HCT116 (cell line): Measurements from ENCODE around the gene ETNK1. TPM values are rescaled to one million over a fixed set of nuclear protein-coding genes. Genes with fewer than 3 reads are reported as not detected.

Experiments
- ATAC-seq: fragments of 200-7000 bp; cut with Tn5 transposase; 2 replicates; pipeline ENCODE4 v1.9.1; 2020; ENCODE audit warnings: mild to moderate bottlenecking, moderate library complexity
- BruUV-seq: library from RNA; stranded (reverse); fragments of 400-500 nt; replicated peaks from 2 replicates; lab custom pipeline; 2021; lab: Mats Ljungman, UMichigan
- CTCF ChIA-PET: fragments of 300-600 bp; sonication (Branson Sonifier 250); formaldehyde crosslinking; loops from one replicate; lab custom pipeline; 2021; ENCODE audit warnings: antibody characterized with exemption; lab: Charles Lee
- POLR2A ChIA-PET: fragments of 300-600, 350-600 bp; sonication (Branson Sonifier 250); formaldehyde crosslinking; loops from one replicate; lab custom pipeline; 2021; ENCODE audit warnings: antibody characterized with exemption; lab: Charles Lee
- RAD21 ChIA-PET, 2 experiments: fragments of 300-600 bp; sonication (Branson Sonifier 250); formaldehyde crosslinking; loops; one replicate each; lab custom pipeline; 2023; ENCODE audit warnings: low total read pairs in 2 of 2; ENCODE audit not compliant: uncharacterized antibody in 2 of 2, unreplicated experiment in 2 of 2, low non-redundant PET in 1 of 2; lab: Charles Lee
- DNase-seq: peaks from one replicate; pipeline ENCODE4 v3.0.0-alpha.2; 2010; ENCODE audit warnings: low read depth, low spot score
- H2AFZ ChIP-seq: fragments of 200-600 bp; shearing (Covaris generic), sonication (generic); 2 replicates; pipeline ENCODE4 v1.6.1; 2017; ENCODE audit warnings: low read depth, mixed run types, mixed read lengths, antibody characterized with exemption, low read length; ENCODE audit not compliant: poor library complexity, severe bottlenecking
- H3K27ac ChIP-seq: 2 replicates; pipeline ENCODE4 v1.5.1; 2012; ENCODE audit warnings: low read depth, low read length
- H3K27me3 ChIP-seq: fragments of 200-600 bp; sonication (generic); 2 replicates; pipeline ENCODE4 v1.6.1; 2016; ENCODE audit warnings: mixed run types, low read length, mixed read lengths; ENCODE audit not compliant: insufficient read depth
- H3K36me3 ChIP-seq, 2 experiments: fragments of 200-500 bp in 1 of 2; fragments of 200-600 bp in 1 of 2; sonication (Bioruptor generic) in 1 of 2; sonication (generic) in 1 of 2; 2 replicates each; pipeline versions ENCODE4 v1.5.1 to v1.6.1; 2014 to 2016; ENCODE audit warnings: low read length in 2 of 2, inconsistent platforms in 1 of 2, mixed read lengths in 1 of 2, mixed run types in 1 of 2; ENCODE audit not compliant: insufficient read depth in 2 of 2, control insufficient read depth in 1 of 2
- H3K4me1 ChIP-seq, 2 experiments: fragments of 200-600 bp in 1 of 2; sonication (generic) in 1 of 2; 2 replicates each; pipeline versions ENCODE4 v1.5.1 to v1.6.1; 2012 to 2017; ENCODE audit warnings: low read length in 2 of 2, inconsistent platforms in 1 of 2, mild to moderate bottlenecking in 1 of 2, mixed read lengths in 1 of 2, mixed run types in 1 of 2, moderate library complexity in 1 of 2; ENCODE audit not compliant: insufficient read depth in 2 of 2, control insufficient read depth in 1 of 2
- H3K4me2 ChIP-seq: fragments of 200-600 bp; sonication (generic); 2 replicates; pipeline ENCODE4 v1.6.1; 2017; ENCODE audit warnings: mixed run types, low read length, mixed read lengths
- H3K4me3 ChIP-seq, 2 experiments: fragments of 200-600 bp in 1 of 2; sonication (generic) in 1 of 2; replicated peaks in 1 of 2; 2 replicates each; pipeline ENCODE4 v1.5.1; 2011 to 2016; ENCODE audit warnings: low read length in 2 of 2, control low read depth in 1 of 2, low read depth in 1 of 2, mild to moderate bottlenecking in 1 of 2, mixed read lengths in 1 of 2, mixed run types in 1 of 2
- H3K79me2 ChIP-seq: fragments of 200-600 bp; sonication (generic); 2 replicates; pipeline ENCODE4 v1.6.1; 2017; ENCODE audit warnings: mild to moderate bottlenecking, mixed run types, low read length, moderate library complexity, mixed read lengths; ENCODE audit not compliant: insufficient read depth
- H3K9ac ChIP-seq: fragments of 200-600 bp; sonication (generic); 2 replicates; pipeline ENCODE4 v1.6.1; 2016; ENCODE audit warnings: low read length, mixed read lengths
- H3K9me2 ChIP-seq: fragments of 200-600 bp; sonication (generic), shearing (Covaris generic); 2 replicates; pipeline ENCODE4 v1.6.1; 2017; ENCODE audit warnings: mixed run types, mild to moderate bottlenecking, moderate library complexity; ENCODE audit not compliant: insufficient read depth
- H3K9me3 ChIP-seq, 2 experiments: fragments of 200-500 bp in 1 of 2; fragments of 200-600 bp in 1 of 2; sonication (Bioruptor generic) in 1 of 2; sonication (generic) in 1 of 2; 2 replicates each; pipeline ENCODE4 v1.6.1; 2014 to 2017; ENCODE audit warnings: low read length in 2 of 2, mixed read lengths in 2 of 2, inconsistent platforms in 1 of 2, low read depth in 1 of 2, mild to moderate bottlenecking in 1 of 2, mixed run types in 1 of 2, moderate library complexity in 1 of 2; ENCODE audit not compliant: control insufficient read depth in 1 of 2, insufficient read depth in 1 of 2
- H4K20me1 ChIP-seq: fragments of 200-600 bp; sonication (generic), shearing (Covaris generic); 2 replicates; pipeline ENCODE4 v1.6.1; 2017; ENCODE audit warnings: mixed run types, mild to moderate bottlenecking, moderate library complexity; ENCODE audit not compliant: insufficient read depth
- ATF3 ChIP-seq: IDR thresholded peaks from 2 replicates; pipeline ENCODE4 v1.6.1; 2012
- CBX3 ChIP-seq: IDR thresholded peaks from 2 replicates; pipeline ENCODE4 v1.6.1; 2012; ENCODE audit warnings: low read depth
- CEBPB ChIP-seq: IDR thresholded peaks from 2 replicates; pipeline ENCODE4 v1.6.1; 2012; ENCODE audit warnings: low read depth
- EGR1 ChIP-seq: IDR thresholded peaks from 2 replicates; pipeline ENCODE4 v1.6.1; 2012; ENCODE audit warnings: low read depth
- ELF1 ChIP-seq: IDR thresholded peaks from 2 replicates; pipeline ENCODE4 v1.6.1; 2012; ENCODE audit warnings: low read depth, borderline replicate concordance
- EZH2 ChIP-seq: fragments of 200-600 bp; sonication (generic); IDR thresholded peaks from 2 replicates; pipeline ENCODE4 v1.6.1; 2017; ENCODE audit warnings: antibody characterized with exemption, mixed run types
- EZH2phosphoT487 ChIP-seq: fragments of 200-600 bp; IDR thresholded peaks from 2 replicates; pipeline ENCODE4 v1.6.1; 2018; ENCODE audit warnings: antibody characterized with exemption, borderline replicate concordance
- FOSL1 ChIP-seq: IDR thresholded peaks from 2 replicates; pipeline ENCODE4 v1.6.1; 2012; ENCODE audit warnings: low read depth
- JUND ChIP-seq: IDR thresholded peaks from 2 replicates; pipeline ENCODE4 v1.6.1; 2012
- MAX ChIP-seq: IDR thresholded peaks from 2 replicates; pipeline ENCODE4 v1.6.1; 2012
- POLR2AphosphoS5 ChIP-seq: IDR thresholded peaks from 2 replicates; pipeline ENCODE4 v1.6.1; 2011; ENCODE audit warnings: mild to moderate bottlenecking, low read depth, low read length, moderate library complexity
- SIN3A ChIP-seq: IDR thresholded peaks from 2 replicates; pipeline ENCODE4 v1.6.1; 2012; ENCODE audit warnings: low read depth
- SP1 ChIP-seq: IDR thresholded peaks from 2 replicates; pipeline ENCODE4 v1.6.1; 2012; ENCODE audit warnings: low read depth
- SRF ChIP-seq: IDR thresholded peaks from 2 replicates; pipeline ENCODE4 v1.6.1; 2012; ENCODE audit warnings: low read depth
- TCF7L2 ChIP-seq: IDR thresholded peaks from 2 replicates; pipeline ENCODE4 v1.7.0; 2011; ENCODE audit warnings: borderline replicate concordance, inconsistent platforms; ENCODE audit not compliant: insufficient read depth, insufficient read length; ENCODE audit errors: extremely low read depth
- YY1 ChIP-seq: IDR thresholded peaks from 2 replicates; pipeline ENCODE4 v1.6.1; 2011; ENCODE audit warnings: low read length, low read depth, moderate library complexity, mild to moderate bottlenecking; ENCODE audit not compliant: insufficient replicate concordance; ENCODE audit errors: extremely low read depth
- ZFX ChIP-seq: fragments of 450-650 bp; IDR thresholded peaks from 2 replicates; pipeline ENCODE4 v1.6.1; 2017
- intact Hi-C: fragments of 100-400 bp; cut with micrococcal nuclease; formaldehyde crosslinking; loops from 2 replicates; pipeline ENCODE4 v1.10.0; 2022
- total RNA-seq: library from RNA; stranded (reverse); gene quantifications from one replicate; pipeline ENCODE4 v1.2.1, GENCODE V29; 2021; ENCODE audit not compliant: unreplicated experiment
- TF ChIP-seq, protein P1 (sequence below): IDR thresholded peaks from 2 replicates; pipeline ENCODE4 v1.6.1; 2011; ENCODE audit warnings: mild to moderate bottlenecking, low read length, moderate library complexity; ENCODE audit not compliant: insufficient replicate concordance; ENCODE audit errors: extremely low read depth
- TF ChIP-seq, protein P2 (sequence below), 3 experiments: fragments of 200-600 bp in 1 of 3; sonication (generic) in 1 of 3; IDR thresholded peaks in 2 of 3; conservative IDR thresholded peaks in 1 of 3; 2 replicates each; pipeline ENCODE4 v1.5.1; 2012 to 2017; ENCODE audit warnings: low read depth in 2 of 3, low read length in 2 of 3, antibody characterized with exemption in 1 of 3, borderline replicate concordance in 1 of 3, control low read depth in 1 of 3, mild to moderate bottlenecking in 1 of 3, mixed read lengths in 1 of 3, mixed run types in 1 of 3, moderate library complexity in 1 of 3; ENCODE audit not compliant: insufficient read depth in 1 of 3
- TF ChIP-seq, protein P3 (sequence below): IDR thresholded peaks from 2 replicates; pipeline ENCODE4 v1.6.1; 2012; ENCODE audit warnings: low read depth

The ETNK1 gene
- total RNA-seq, 1 experiment from 2014 or later = 83.6 TPM

DNA sequence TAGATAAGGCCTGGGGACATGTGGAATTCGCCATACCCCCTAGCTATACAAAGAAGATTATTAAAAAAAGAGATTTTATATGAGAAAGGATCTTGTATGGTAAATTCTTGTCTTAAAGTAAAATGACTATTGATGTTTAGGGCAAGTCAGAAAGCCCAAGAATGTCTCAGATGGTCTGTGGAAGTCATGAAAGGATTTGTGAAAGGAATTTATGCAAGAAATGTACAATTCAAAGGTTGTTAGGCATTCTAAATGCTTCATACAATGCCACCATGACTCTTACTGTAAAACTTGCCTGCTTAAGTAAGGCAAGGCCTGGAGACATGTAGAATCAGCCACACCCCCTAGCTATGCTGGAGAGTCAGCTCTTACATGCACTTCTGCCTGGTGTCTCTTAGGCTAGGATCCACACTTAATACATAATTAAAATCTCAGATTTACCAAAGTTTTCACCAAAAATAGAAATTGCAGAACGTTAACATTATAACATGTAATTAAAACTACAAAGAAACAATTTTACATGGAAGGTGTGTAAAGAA, 8.9 kb upstream of the ETNK1 start:
- H3K36me3 ChIP-seq = no peaks in the 10 kb centered on the region
- H3K9ac ChIP-seq = no peak overlapping the region
- H3K4me3 ChIP-seq = no peak overlapping the region
- ChIA-PET POLR2A (no interaction called here), RAD21 (no interaction called here), CTCF (no interaction called here)
- H3K4me2 ChIP-seq = no peak overlapping the region
- intact Hi-C loops = no loop called here
- H3K9me2 ChIP-seq = no peaks in the 10 kb centered on the region
- no TSS peak for BruUV-seq
- no peaks in the 10 kb centered on the region for H3K27me3 ChIP-seq
- DNase-seq (no peak), ATAC-seq (no peak)
- H3K79me2 ChIP-seq = no peaks in the 10 kb centered on the region
- TF ChIP-seq ATF3 (no peak), MAX (no peak), TCF7L2 (no peak), EGR1 (no peak), EZH2 (no peak), POLR2AphosphoS5 (no peak), FOSL1 (no peak), SP1 (no peak), ELF1 (no peak), JUND (no peak), ZFX (no peak), CBX3 (no peak), YY1 (no peak), CEBPB (no peak), SRF (no peak), EZH2phosphoT487 (no peak), SIN3A (no peak)
- TF ChIP-seq, protein P1, sequence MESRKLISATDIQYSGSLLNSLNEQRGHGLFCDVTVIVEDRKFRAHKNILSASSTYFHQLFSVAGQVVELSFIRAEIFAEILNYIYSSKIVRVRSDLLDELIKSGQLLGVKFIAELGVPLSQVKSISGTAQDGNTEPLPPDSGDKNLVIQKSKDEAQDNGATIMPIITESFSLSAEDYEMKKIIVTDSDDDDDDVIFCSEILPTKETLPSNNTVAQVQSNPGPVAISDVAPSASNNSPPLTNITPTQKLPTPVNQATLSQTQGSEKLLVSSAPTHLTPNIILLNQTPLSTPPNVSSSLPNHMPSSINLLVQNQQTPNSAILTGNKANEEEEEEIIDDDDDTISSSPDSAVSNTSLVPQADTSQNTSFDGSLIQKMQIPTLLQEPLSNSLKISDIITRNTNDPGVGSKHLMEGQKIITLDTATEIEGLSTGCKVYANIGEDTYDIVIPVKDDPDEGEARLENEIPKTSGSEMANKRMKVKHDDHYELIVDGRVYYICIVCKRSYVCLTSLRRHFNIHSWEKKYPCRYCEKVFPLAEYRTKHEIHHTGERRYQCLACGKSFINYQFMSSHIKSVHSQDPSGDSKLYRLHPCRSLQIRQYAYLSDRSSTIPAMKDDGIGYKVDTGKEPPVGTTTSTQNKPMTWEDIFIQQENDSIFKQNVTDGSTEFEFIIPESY = no peak
- TF ChIP-seq, protein P2, sequence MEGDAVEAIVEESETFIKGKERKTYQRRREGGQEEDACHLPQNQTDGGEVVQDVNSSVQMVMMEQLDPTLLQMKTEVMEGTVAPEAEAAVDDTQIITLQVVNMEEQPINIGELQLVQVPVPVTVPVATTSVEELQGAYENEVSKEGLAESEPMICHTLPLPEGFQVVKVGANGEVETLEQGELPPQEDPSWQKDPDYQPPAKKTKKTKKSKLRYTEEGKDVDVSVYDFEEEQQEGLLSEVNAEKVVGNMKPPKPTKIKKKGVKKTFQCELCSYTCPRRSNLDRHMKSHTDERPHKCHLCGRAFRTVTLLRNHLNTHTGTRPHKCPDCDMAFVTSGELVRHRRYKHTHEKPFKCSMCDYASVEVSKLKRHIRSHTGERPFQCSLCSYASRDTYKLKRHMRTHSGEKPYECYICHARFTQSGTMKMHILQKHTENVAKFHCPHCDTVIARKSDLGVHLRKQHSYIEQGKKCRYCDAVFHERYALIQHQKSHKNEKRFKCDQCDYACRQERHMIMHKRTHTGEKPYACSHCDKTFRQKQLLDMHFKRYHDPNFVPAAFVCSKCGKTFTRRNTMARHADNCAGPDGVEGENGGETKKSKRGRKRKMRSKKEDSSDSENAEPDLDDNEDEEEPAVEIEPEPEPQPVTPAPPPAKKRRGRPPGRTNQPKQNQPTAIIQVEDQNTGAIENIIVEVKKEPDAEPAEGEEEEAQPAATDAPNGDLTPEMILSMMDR (IDR thresholded peaks at IDR 0.05 in 2 of 3, conservative IDR thresholded peaks at IDR 0.05 in 1 of 3; ENCODE audit: borderline replicate concordance in 1 of 3, insufficient read depth in 1 of 3, low read depth in 2 of 3, low read length in 2 of 3) = no peak
- TF ChIP-seq, protein P3, sequence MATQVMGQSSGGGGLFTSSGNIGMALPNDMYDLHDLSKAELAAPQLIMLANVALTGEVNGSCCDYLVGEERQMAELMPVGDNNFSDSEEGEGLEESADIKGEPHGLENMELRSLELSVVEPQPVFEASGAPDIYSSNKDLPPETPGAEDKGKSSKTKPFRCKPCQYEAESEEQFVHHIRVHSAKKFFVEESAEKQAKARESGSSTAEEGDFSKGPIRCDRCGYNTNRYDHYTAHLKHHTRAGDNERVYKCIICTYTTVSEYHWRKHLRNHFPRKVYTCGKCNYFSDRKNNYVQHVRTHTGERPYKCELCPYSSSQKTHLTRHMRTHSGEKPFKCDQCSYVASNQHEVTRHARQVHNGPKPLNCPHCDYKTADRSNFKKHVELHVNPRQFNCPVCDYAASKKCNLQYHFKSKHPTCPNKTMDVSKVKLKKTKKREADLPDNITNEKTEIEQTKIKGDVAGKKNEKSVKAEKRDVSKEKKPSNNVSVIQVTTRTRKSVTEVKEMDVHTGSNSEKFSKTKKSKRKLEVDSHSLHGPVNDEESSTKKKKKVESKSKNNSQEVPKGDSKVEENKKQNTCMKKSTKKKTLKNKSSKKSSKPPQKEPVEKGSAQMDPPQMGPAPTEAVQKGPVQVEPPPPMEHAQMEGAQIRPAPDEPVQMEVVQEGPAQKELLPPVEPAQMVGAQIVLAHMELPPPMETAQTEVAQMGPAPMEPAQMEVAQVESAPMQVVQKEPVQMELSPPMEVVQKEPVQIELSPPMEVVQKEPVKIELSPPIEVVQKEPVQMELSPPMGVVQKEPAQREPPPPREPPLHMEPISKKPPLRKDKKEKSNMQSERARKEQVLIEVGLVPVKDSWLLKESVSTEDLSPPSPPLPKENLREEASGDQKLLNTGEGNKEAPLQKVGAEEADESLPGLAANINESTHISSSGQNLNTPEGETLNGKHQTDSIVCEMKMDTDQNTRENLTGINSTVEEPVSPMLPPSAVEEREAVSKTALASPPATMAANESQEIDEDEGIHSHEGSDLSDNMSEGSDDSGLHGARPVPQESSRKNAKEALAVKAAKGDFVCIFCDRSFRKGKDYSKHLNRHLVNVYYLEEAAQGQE = no peak
- no peak overlapping the region for H2AFZ ChIP-seq
- H3K9me3 ChIP-seq = no peaks in the 10 kb centered on the region; a peak in 1 of 4 replicates
- H4K20me1 ChIP-seq = no peaks in the 10 kb centered on the region
- H3K4me1 ChIP-seq = no peaks in the 10 kb centered on the region
- H3K27ac ChIP-seq = no peak overlapping the region
